HuH-7 (cell line): ENCODE measurements around the gene NLGN4Y.

Experiments used
- DNase-seq: peaks from one replicate; pipeline ENCODE4 v3.0.0; 2011; ENCODE audit warnings: low spot score

The NLGN4Y gene

GRCh38 chrY:14644157-14644952 is 120.0 kb downstream of the NLGN4Y start:
- DNase-seq, result no peak

DNA sequence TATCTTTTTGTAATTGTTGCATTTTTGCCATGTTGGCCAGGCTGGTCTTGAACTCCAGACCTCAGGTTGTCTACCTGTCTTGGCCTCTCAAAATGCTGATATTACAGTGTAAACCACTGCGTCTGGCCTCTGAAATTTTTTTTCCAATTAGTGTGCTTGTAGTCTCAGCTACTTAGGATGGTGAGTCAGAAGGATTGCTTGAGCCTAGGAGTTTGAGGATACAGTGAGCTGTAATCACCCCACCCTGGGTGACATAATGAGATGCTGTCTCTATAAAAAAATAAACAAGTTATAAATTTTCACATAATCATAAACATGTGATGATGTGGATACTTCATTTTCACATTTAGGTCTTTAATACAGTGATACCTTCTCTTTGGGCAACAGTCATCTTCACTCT is 154.9 kb downstream of the NLGN4Y start:
- DNase-seq, result no peak

DNA sequence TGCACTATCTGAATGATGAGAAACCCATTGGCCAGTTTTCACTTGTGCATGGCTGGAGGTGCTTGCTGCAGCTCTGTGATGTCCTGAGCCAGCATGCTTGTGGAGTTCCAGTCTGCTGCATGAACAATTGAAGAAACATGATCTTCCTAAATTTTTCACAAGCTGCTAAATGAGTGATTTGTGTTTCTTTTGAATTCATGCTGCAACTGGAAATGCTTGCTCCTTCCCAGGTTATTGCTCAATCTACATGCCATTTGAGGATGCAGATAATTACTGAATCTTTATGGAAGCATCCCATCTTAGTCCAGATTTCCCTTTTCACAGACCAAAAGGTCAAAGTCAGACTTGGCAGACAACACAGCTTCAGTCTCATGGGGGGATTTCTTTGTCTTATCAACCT is 170.2 kb downstream of the NLGN4Y start:
- DNase-seq, result no peak

GRCh38 chrY:14708158-14708557 is 183.8 kb downstream of the NLGN4Y start:
- DNase-seq, result no peak

DNA sequence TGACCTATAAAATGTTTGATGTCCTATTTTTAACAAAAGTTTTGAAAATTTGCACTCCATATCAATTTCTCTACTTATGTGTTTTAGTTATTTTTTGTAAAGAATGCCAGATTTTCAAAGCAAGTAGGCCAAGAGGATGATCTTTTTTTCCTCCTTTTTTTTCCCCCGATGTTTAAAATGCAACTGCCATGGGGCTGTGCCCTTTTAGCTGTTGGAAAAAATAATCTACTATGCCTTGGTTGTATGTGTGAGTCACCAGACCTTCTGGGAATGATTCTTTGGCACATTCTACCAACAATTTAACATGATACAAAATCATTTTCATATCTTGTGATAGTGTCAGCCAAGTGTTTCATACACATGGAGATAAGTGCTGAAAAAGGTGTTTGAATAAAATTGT is 217.3 kb downstream of the NLGN4Y start:
- no peak for DNase-seq

DNA sequence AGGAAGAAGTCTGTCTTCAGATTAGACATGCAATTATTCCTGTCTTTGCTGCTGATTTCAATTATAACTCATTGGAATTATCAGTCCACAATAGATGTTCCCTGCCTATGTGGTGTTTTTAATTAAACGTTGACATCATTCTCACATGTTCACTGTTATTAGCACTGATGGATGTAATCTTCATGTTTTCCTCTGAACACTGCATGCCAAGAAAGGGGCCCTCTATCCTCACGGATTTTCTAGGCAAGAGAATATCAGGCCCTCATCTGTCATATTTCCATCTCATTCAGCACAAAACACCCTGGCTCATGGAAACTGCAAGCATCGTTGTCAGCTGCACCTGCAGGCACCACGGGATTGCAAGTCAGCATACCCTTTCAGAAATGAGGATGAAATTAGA is 224.0 kb downstream of the NLGN4Y start:
- DNase-seq, result no peak

DNA sequence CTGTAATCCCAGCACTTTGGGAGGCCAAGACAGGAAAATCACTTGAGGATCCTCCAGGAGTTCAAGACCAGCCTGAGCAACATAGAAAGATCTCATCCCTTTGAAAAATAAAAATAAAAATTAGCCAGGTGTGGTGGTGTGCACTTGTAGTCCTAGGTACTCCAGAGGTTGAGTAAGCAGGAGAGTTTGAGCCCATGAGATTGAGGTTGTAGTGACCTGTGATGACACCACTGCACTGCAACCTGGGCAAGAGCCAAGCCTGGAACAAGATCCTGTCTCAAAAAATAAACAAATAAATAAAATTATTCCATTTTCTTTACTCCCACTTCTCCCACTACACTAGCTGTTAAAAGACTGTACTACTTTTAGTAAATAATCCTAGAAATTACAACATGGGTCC is 231.2 kb downstream of the NLGN4Y start:
- DNase-seq, result no peak

DNA sequence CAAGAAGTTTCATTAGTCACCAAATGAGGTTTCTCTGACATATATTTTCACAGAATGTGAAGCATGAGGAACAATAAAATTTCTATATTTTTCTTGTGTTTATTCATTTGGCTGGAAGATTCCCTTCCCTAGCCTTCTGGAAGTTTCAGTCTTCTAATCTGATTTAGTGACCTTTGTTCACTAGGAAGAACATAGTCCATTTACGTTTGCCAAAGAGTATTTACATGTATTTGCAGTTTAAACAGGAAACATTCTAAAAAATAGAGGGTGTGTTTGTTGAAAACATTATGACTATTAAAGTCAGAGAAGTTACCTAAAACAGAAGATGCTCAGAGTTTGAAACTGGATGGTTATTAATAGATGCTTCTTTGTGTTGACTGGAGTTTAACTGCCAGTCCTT is 238.6 kb downstream of the NLGN4Y start:
- DNase-seq, result no peak

GRCh38 chrY:14763600-14763999 is 239.3 kb downstream of the NLGN4Y start:
- DNase-seq, result no peak

DNA sequence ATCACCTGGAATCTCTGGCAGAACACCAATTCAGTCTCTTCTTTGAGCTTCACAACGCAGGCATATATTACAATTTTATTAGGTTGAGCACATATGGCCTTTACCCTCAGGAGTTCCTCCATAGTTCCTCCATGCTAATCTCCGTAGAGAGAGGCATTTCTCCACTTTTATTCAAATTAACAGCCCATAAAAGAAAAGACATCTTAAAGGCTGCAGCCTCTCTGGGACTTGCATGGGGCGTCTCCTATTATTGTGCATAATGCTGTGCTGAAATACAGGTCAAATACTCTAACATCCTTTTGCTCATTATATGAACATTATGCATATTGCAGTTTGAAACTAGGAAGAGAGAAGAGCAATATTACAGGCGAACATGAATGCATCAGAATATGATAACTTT is 253.9 kb downstream of the NLGN4Y start:
- DNase-seq, result no peak

DNA sequence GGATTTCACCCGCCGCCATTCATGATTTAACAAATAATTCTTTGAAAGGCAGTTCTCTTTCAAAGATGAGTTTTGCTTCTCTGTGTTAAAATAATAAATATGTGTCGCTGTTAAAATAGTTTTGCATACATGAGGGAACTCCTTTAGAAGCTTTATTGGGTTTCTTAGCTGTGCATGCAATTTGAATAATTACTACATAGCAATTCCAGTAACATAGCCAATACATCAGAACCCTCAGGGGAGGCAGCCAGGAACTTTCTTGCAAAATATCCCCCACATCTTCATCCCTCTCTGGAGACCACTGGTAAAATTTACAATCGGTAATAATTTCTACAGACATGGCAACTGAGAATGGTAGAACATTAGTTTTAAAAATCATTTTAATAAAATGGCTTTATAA is 268.8 kb downstream of the NLGN4Y start:
- no peak for DNase-seq

- no peak for DNase-seq
Measured at GRCh38 chrY:14793674-14794073, 269.3 kb downstream of the NLGN4Y start.

GRCh38 chrY:14798010-14798409 is 273.7 kb downstream of the NLGN4Y start:
- no peak for DNase-seq

- no peak for DNase-seq
Measured at GRCh38 chrY:14801096-14801495, 276.8 kb downstream of the NLGN4Y start.

GRCh38 chrY:14802125-14802524 is 277.8 kb downstream of the NLGN4Y start:
- no peak for DNase-seq

GRCh38 chrY:14804041-14804440 is 279.7 kb downstream of the NLGN4Y start:
- no peak for DNase-seq

DNA sequence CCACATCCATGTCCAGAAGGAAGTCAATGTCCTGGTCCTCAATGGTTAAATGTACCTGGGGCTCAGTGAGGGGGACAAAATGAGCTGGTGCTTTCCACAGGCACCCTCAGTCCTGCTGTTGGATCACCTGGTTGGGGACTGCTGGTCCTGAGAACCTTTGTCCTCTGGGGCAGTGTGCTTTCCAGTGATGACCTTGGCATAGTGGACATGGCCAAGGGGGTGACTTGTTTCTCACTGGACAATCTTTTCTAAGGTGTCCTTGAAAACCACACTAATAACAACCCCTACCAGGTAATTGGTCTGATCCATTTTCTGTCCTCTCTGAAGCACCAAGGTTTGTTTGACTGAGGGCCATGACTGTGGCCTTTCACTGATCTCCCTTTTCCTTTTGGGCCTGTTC is 294.1 kb downstream of the NLGN4Y start:
- no peak for DNase-seq

GRCh38 chrY:14822201-14822600 is 297.9 kb downstream of the NLGN4Y start:
- DNase-seq, result no peak

DNA sequence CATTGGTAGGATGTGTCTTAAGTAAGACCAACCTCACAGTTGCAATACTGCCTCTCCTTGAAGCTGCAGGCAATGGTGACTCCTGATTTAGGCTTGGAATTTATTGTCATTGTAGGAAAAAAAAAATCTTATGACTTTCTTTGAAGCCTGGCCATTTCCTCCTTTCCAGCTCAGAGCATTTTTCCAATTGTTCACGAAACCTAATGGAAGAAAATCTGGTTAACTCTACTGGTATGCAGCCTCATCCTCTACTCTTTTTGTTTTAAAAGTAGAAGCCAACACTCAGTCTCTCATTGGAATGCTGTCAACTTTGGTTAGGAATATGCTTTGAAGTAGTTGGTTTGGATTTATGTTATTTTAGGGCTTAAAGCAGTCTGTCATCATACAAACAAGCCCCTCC is 298.6 kb downstream of the NLGN4Y start:
- no peak for DNase-seq

- DNase-seq, result no peak
Measured at GRCh38 chrY:14824583-14824982, 300.3 kb downstream of the NLGN4Y start.

DNA sequence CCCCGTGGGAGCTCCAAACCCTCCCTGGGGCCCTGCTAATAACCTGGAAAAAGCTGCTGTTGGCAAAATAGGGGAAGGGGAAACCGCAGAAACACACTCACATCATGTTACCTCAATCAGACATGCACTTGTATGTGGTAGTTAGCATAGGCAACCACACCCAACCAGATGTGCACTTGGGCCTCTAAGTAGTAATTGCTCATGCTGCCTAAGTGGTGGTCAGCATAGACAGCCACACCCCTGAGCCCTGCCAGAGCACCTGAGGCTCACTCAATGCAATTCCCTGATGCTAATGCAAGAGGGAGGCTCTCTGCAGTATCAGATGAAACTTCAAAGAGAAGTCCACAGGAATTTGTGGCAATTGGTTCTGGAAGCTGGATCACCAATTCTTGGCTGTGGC is 301.4 kb downstream of the NLGN4Y start:
- no peak for DNase-seq

GRCh38 chrY:14828531-14828930 is 304.2 kb downstream of the NLGN4Y start:
- no peak for DNase-seq

GRCh38 chrY:14829366-14829885 is 305.1 kb downstream of the NLGN4Y start:
- DNase-seq, result no peak
